Keratinocyte (primary cell): ENCODE measurements around the gene EGF. TPM values are rescaled to one million over a fixed set of nuclear protein-coding genes. Genes with fewer than 3 reads are reported as not detected.

Source experiments
- DNase-seq: peaks from one replicate; pipeline ENCODE4 v3.0.0-alpha.2; 2011; ENCODE audit warnings: low read depth, missing footprints, low spot score
- FAIRE-seq: peaks from 2 replicates; lab custom pipeline; 2011; peaks lifted over from hg19 to GRCh38; lab: Jason Lieb, UNC
- H2AFZ ChIP-seq: 2 replicates; pipeline ENCODE4 v1.6.0; 2012; ENCODE audit warnings: low read length, control low read depth, inconsistent platforms; ENCODE audit not compliant: control insufficient read depth
- H3K27ac ChIP-seq: 2 replicates; pipeline ENCODE4 v1.5.1; 2011; ENCODE audit warnings: low read length; ENCODE audit not compliant: control insufficient read depth, insufficient read depth
- H3K27me3 ChIP-seq: 3 replicates; pipeline ENCODE4 v1.6.0; 2011; ENCODE audit warnings: low read length; ENCODE audit not compliant: control insufficient read depth, insufficient read depth; ENCODE audit errors: extremely low read depth
- H3K36me3 ChIP-seq, 2 experiments: 2 replicates in 1 of 2; 3 replicates in 1 of 2; pipeline ENCODE4 v1.5.1; 2011; ENCODE audit warnings: low read length in 2 of 2, mild to moderate bottlenecking in 1 of 2; ENCODE audit not compliant: control insufficient read depth in 2 of 2, insufficient read depth in 2 of 2; ENCODE audit errors: extremely low read depth in 1 of 2
- H3K4me1 ChIP-seq: 3 replicates; pipeline ENCODE4 v1.5.1; 2011; ENCODE audit warnings: low read length; ENCODE audit not compliant: control insufficient read depth, insufficient read depth; ENCODE audit errors: extremely low read depth
- H3K4me2 ChIP-seq: 3 replicates; pipeline ENCODE4 v1.6.0; 2011; ENCODE audit warnings: low read depth, low read length; ENCODE audit not compliant: control insufficient read depth, insufficient read depth; ENCODE audit errors: extremely low read depth
- H3K4me3 ChIP-seq, 3 experiments: fragments of 200-600 bp in 1 of 3; sonication (generic) in 1 of 3; 2 replicates in 2 of 3; 3 replicates in 1 of 3; pipeline ENCODE4 v1.5.1; 2011 to 2016; ENCODE audit warnings: low read length in 3 of 3, mild to moderate bottlenecking in 3 of 3, control low read depth in 2 of 3, inconsistent platforms in 1 of 3, low read depth in 1 of 3, mixed read lengths in 1 of 3, mixed run types in 1 of 3, moderate library complexity in 1 of 3; ENCODE audit not compliant: control insufficient read depth in 2 of 3, insufficient read depth in 2 of 3; ENCODE audit errors: extremely low read depth in 1 of 3
- H3K79me2 ChIP-seq: 2 replicates; pipeline ENCODE4 v1.6.0; 2012; ENCODE audit warnings: low read length; ENCODE audit not compliant: control insufficient read depth, insufficient read depth
- H3K9ac ChIP-seq: 3 replicates; pipeline ENCODE4 v1.6.0; 2011; ENCODE audit warnings: low read length; ENCODE audit not compliant: control insufficient read depth, insufficient read depth; ENCODE audit errors: extremely low read depth
- H3K9me1 ChIP-seq: 3 replicates; pipeline ENCODE4 v1.6.0; 2011; ENCODE audit warnings: low read length; ENCODE audit not compliant: control insufficient read depth, insufficient read depth; ENCODE audit errors: extremely low read depth
- H3K9me3 ChIP-seq: 2 replicates; pipeline ENCODE4 v1.5.1; 2012; ENCODE audit warnings: low read depth, low read length; ENCODE audit not compliant: control insufficient read depth
- H4K20me1 ChIP-seq: 3 replicates; pipeline ENCODE4 v1.6.0; 2011; ENCODE audit warnings: low read length; ENCODE audit not compliant: control insufficient read depth, insufficient read depth; ENCODE audit errors: extremely low read depth
- CTCF ChIP-seq, 3 experiments: IDR thresholded peaks in 1 of 3; conservative IDR thresholded peaks in 1 of 3; optimal IDR thresholded peaks in 1 of 3; 2 replicates in 2 of 3; 3 replicates in 1 of 3; pipeline versions ENCODE3 to v1.5.1; 2011; ENCODE audit warnings: low read length in 3 of 3, mild to moderate bottlenecking in 3 of 3, moderate library complexity in 2 of 3, control low read depth in 1 of 3, inconsistent platforms in 1 of 3; ENCODE audit not compliant: insufficient read depth in 2 of 3; ENCODE audit errors: extremely low read depth in 1 of 3
- EZH2 ChIP-seq: IDR thresholded peaks from one replicate; pipeline ENCODE4 v1.6.1; 2012; ENCODE audit warnings: inconsistent platforms, mild to moderate bottlenecking, low read length, moderate library complexity
- dilution Hi-C: fragments of 300-500 bp; cut with MboI; formaldehyde crosslinking; loops from one replicate; pipeline ENCODE4 v1.7.0; 2020; ENCODE audit warnings: low sequenced_read_pairs; ENCODE audit not compliant: extremely low pct_ligation_motif_present
- polyA plus RNA-seq, 5 experiments: library from polyadenylated mRNA; depleted of rRNA in 3 of 5; stranded (reverse) in 3 of 5; stranded (forward) in 1 of 5; unstranded in 1 of 5; fragments of >200 nt; gene quantifications; 1 replicate in 1 of 5; 2 replicates in 3 of 5; 3 replicates in 1 of 5; pipeline versions ENCODE4 v1.2.1 to v1.2.3, GENCODE V29; 2011 to 2012; ENCODE audit warnings: missing spikeins in 2 of 5, low read depth in 1 of 5, low replicate concordance in 1 of 5

The EGF gene
- polyA plus RNA-seq, 1 donor (not counting 4 experiments of a cell fraction or from before 2014, with no cell fraction given), result 1.3 TPM

DNA sequence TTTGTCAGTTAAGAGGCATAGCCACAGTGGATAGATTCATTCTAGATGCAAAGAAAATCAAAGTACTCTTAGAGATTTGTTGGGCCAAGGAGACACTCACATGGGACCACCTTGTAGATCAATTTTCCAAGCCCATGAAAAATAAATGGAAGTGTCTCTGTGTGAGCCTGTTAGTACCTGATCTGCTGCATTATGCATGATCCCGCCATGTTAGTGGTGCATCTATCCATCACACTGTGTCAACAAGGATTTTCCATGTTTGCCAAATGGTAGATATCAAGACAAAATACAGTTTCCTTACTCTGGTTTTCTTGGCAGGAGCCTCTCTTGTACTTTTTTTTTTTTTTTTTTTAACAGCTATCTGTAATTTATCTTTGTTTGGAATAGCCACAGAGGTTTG, 112.4 kb downstream of the EGF start:
- Histone ChIP-seq H2AFZ (no peak overlapping the region), H3K79me2 (no peaks in the 10 kb centered on the region), H3K27ac (no peak overlapping the region), H3K4me3 (no peak overlapping the region), H3K27me3 (peaks cover 8% of the 10 kb centered on the region), H3K36me3 (no peaks in the 10 kb centered on the region), H4K20me1 (no peaks in the 10 kb centered on the region), H3K9me3 (no peaks in the 10 kb centered on the region), H3K4me1 (no peaks in the 10 kb centered on the region), H3K9ac (no peak overlapping the region), H3K4me2 (no peak overlapping the region), H3K9me1 (no peaks in the 10 kb centered on the region)
- DNase-seq, result no peak
- no peak for TF ChIP-seq CTCF (optimal IDR thresholded peaks at IDR 0.05 in 1 of 3, IDR thresholded peaks at IDR 0.05 in 1 of 3, conservative IDR thresholded peaks at IDR 0.05 in 1 of 3; ENCODE audit: extremely low read depth in 1 of 3, insufficient read depth in 2 of 3, low read length in 3 of 3)
- no peak for TF ChIP-seq EZH2
- dilution Hi-C loops, result loop anchor here (25.0 kb wide), 1 partner anchor 487 kb away; no protein-coding TSS in a partner anchor
- no peak for FAIRE-seq

- TF ChIP-seq EZH2 (no peak), CTCF (optimal IDR thresholded peaks at IDR 0.05 in 1 of 3, IDR thresholded peaks at IDR 0.05 in 1 of 3, conservative IDR thresholded peaks at IDR 0.05 in 1 of 3; ENCODE audit: extremely low read depth in 1 of 3, insufficient read depth in 2 of 3, low read length in 3 of 3) (no peak)
- H2AFZ ChIP-seq, result no peak overlapping the region
- peaks cover 8% of the 10 kb centered on the region for H3K27me3 ChIP-seq
- H3K4me1 ChIP-seq, result no peaks in the 10 kb centered on the region
- H3K4me3 ChIP-seq, result no peak overlapping the region
- no peaks in the 10 kb centered on the region for H3K36me3 ChIP-seq
- no peaks in the 10 kb centered on the region for H4K20me1 ChIP-seq
- DNase-seq (no peak), FAIRE-seq (no peak)
- no peak overlapping the region for H3K9ac ChIP-seq
- dilution Hi-C loops, result loop anchor here (25.0 kb wide), 1 partner anchor 487 kb away; no protein-coding TSS in a partner anchor
- no peaks in the 10 kb centered on the region for H3K79me2 ChIP-seq
- no peaks in the 10 kb centered on the region for H3K9me1 ChIP-seq
- H3K27ac ChIP-seq, result no peak overlapping the region
- no peak overlapping the region for H3K4me2 ChIP-seq
- no peaks in the 10 kb centered on the region for H3K9me3 ChIP-seq
Measured at GRCh38 chr4:110025718-110026117, 113.0 kb downstream of the EGF start.
